ENCODE measurements around the gene FNDC3B. TPM values are rescaled to one million over a fixed set of nuclear protein-coding genes. Genes with fewer than 3 reads are reported as not detected.

Gene FNDC3B
- total RNA-seq, 1 experiment from 2014 or later = 48.6 TPM

DNA sequence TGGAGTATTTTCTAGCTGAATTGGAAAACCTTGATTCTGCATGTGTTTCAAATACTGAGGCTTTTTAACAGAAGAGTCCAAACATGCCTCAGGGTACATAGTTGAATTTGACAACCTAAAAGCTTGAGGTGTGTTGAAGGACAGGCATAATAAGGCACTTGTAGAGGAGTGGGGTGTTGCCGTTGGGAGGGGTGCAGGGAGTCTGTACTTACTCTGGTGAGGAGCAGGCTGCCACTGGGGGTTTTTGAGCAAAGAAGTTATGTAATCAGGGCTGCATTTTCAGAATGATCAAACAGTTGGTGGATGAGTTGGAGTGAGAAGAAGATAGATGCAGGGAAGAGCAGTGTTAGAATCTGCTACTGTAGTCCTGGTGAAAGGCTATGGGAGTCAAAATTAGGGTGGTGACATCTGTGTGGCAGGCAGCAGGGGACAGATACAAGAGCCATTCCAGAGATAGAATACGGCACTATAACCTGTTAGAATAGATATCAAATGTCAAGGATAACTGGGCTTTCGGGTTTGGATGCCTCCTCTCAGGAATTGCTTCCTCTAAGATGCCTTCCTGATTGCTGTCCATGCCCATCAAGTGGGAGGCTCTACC is 247.3 kb downstream of the FNDC3B start:
- no peak overlapping the region for H3K4me2 ChIP-seq (ENCODE audit: low read length)
- ATAC-seq = no peak
- no peak overlapping the region for H3K9ac ChIP-seq (ENCODE audit: low read length)
- no peaks in the 10 kb centered on the region for H3K9me2 ChIP-seq (replicated peaks; ENCODE audit: low read length)
- no peak overlapping the region for H3K27ac ChIP-seq (ENCODE audit: low read length)
- no peaks in the 10 kb centered on the region for H3K9me3 ChIP-seq (ENCODE audit: low read length)
- H4K20me1 ChIP-seq (ENCODE audit: low read length) = peaks cover 4% of the 10 kb centered on the region; the same call in 1 of the 2 replicates
- H3K27me3 ChIP-seq (ENCODE audit: low read length) = no peaks in the 10 kb centered on the region
- POLR2A ChIA-PET (ENCODE audit: unreplicated experiment) = no interaction called here
- DNase-seq = no peak
- peaks cover 4% of the 10 kb centered on the region; the same call in 1 of the 2 replicates for H3K79me2 ChIP-seq (ENCODE audit: low read length)
- H3K4me3 ChIP-seq (ENCODE audit: low read length) = no peak overlapping the region
- H3K36me3 ChIP-seq (ENCODE audit: low read depth, low read length) = peaks cover 29% of the 10 kb centered on the region
- TF ChIP-seq, protein P1, sequence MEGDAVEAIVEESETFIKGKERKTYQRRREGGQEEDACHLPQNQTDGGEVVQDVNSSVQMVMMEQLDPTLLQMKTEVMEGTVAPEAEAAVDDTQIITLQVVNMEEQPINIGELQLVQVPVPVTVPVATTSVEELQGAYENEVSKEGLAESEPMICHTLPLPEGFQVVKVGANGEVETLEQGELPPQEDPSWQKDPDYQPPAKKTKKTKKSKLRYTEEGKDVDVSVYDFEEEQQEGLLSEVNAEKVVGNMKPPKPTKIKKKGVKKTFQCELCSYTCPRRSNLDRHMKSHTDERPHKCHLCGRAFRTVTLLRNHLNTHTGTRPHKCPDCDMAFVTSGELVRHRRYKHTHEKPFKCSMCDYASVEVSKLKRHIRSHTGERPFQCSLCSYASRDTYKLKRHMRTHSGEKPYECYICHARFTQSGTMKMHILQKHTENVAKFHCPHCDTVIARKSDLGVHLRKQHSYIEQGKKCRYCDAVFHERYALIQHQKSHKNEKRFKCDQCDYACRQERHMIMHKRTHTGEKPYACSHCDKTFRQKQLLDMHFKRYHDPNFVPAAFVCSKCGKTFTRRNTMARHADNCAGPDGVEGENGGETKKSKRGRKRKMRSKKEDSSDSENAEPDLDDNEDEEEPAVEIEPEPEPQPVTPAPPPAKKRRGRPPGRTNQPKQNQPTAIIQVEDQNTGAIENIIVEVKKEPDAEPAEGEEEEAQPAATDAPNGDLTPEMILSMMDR (conservative IDR thresholded peaks at IDR 0.05; ENCODE audit: low read depth, low read length) = no peak
- TF ChIP-seq EZH2 (IDR thresholded peaks at IDR 0.05; ENCODE audit: low read length, unreplicated experiment) = no peak
- no peak for TF ChIP-seq EZH2phosphoT487 (IDR thresholded peaks at IDR 0.05; ENCODE audit: borderline replicate concordance, low read length)
- intact Hi-C loops (cut with micrococcal nuclease) = no loop called here
- peaks cover 6% of the 10 kb centered on the region; the same call in 1 of the 2 replicates for H3K4me1 ChIP-seq (ENCODE audit: insufficient read depth, low read length)
- H2AFZ ChIP-seq (ENCODE audit: low read length) = no peak overlapping the region
- TSS peak; percentile 5 for BruUV-seq (replicated peaks)
- no peaks in the 10 kb centered on the region for H3F3A ChIP-seq (ENCODE audit: low read length, unreplicated experiment)
- CTCF ChIA-PET = no interaction called here

DNA sequence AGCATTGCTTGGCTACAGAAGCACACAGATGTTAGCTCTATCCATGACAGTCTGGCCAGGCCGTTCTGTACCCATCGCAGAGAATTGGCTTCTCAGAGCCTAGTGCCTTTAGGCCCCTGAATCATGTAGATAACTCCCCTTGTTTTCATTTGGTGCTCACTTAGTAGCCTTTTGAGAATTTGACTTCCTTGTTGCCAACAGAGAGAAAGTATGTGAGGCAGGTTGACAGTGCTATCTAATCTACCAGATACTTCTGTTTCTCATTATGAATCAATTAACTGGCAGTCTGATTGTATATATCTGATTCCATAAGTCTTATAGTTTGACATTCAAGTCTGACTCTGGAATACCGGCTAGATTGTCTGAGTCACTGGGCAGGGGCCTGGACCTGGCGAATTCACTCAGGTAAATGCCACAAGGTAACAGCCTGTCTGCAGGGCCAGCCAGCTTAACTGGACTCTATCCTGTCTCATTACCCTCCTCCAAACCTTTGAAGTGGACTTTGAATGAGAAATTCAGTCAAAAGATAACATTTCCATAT is 248.6 kb downstream of the FNDC3B start:
- no peak overlapping the region for H2AFZ ChIP-seq (ENCODE audit: low read length)
- H3K79me2 ChIP-seq (ENCODE audit: low read length) = no peaks in the 10 kb centered on the region
- no peak overlapping the region for H3K4me2 ChIP-seq (ENCODE audit: low read length)
- peaks cover 4% of the 10 kb centered on the region; the same call in 1 of the 2 replicates for H4K20me1 ChIP-seq (ENCODE audit: low read length)
- peaks cover 6% of the 10 kb centered on the region; the same call in 1 of the 2 replicates for H3K4me1 ChIP-seq (ENCODE audit: insufficient read depth, low read length)
- H3K27ac ChIP-seq (ENCODE audit: low read length) = no peak overlapping the region
- ATAC-seq = no peak
- H3K9me2 ChIP-seq (replicated peaks; ENCODE audit: low read length) = no peaks in the 10 kb centered on the region
- intact Hi-C loops (cut with micrococcal nuclease) = no loop called here
- ChIA-PET CTCF (no interaction called here), POLR2A (ENCODE audit: unreplicated experiment) (no interaction called here)
- H3K4me3 ChIP-seq (ENCODE audit: low read length) = no peak overlapping the region
- no peaks in the 10 kb centered on the region for H3K27me3 ChIP-seq (ENCODE audit: low read length)
- DNase-seq = no peak
- no peaks in the 10 kb centered on the region for H3K9me3 ChIP-seq (ENCODE audit: low read length)
- H3F3A ChIP-seq (ENCODE audit: low read length, unreplicated experiment) = no peaks in the 10 kb centered on the region
- H3K9ac ChIP-seq (ENCODE audit: low read length) = no peak overlapping the region
- TF ChIP-seq EZH2 (IDR thresholded peaks at IDR 0.05; ENCODE audit: low read length, unreplicated experiment) = no peak
- TF ChIP-seq EZH2phosphoT487 (IDR thresholded peaks at IDR 0.05; ENCODE audit: borderline replicate concordance, low read length) = no peak
- TF ChIP-seq, protein P1 (conservative IDR thresholded peaks at IDR 0.05; ENCODE audit: low read depth, low read length) = no peak
- BruUV-seq (replicated peaks) = no TSS peak
- peaks cover 29% of the 10 kb centered on the region for H3K36me3 ChIP-seq (ENCODE audit: low read depth, low read length)

DNA sequence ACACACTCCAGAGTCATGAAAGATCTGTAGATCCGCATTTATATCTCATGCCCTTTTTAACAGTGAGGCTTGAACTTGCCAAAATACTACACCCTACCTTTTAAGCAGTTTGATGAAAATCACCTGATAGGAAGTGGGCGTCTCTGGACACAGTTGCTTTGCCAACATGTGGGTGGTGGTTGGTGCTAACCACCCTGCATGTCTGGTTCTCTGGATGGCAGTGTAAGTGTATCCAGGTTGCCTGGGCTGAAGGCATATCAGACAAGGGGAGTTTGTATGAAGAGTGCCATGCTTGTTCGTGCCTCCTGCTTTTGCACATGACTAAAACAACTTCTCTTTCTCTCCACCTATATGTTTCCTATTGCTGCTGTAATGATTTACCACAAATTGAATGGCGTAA is 249.3 kb downstream of the FNDC3B start:
- Histone ChIP-seq H3K9ac (ENCODE audit: low read length) (no peak overlapping the region), H3K27ac (ENCODE audit: low read length) (no peak overlapping the region), H3K27me3 (ENCODE audit: low read length) (no peaks in the 10 kb centered on the region), H3K9me3 (ENCODE audit: low read length) (no peaks in the 10 kb centered on the region), H2AFZ (ENCODE audit: low read length) (no peak overlapping the region), H4K20me1 (ENCODE audit: low read length) (peaks cover 4% of the 10 kb centered on the region; the same call in 1 of the 2 replicates), H3K9me2 (replicated peaks; ENCODE audit: low read length) (no peaks in the 10 kb centered on the region), H3K79me2 (ENCODE audit: low read length) (no peaks in the 10 kb centered on the region), H3K4me2 (ENCODE audit: low read length) (no peak overlapping the region), H3F3A (ENCODE audit: low read length, unreplicated experiment) (no peaks in the 10 kb centered on the region), H3K4me1 (ENCODE audit: insufficient read depth, low read length) (peaks cover 6% of the 10 kb centered on the region; the same call in 1 of the 2 replicates), H3K36me3 (ENCODE audit: low read depth, low read length) (peaks cover 32% of the 10 kb centered on the region), H3K4me3 (ENCODE audit: low read length) (no peak overlapping the region)
- no TSS peak for BruUV-seq (replicated peaks)
- no peak for ATAC-seq
- ChIA-PET CTCF (no interaction called here), POLR2A (ENCODE audit: unreplicated experiment) (no interaction called here)
- intact Hi-C loops (cut with micrococcal nuclease) = no loop called here
- TF ChIP-seq EZH2phosphoT487 (IDR thresholded peaks at IDR 0.05; ENCODE audit: borderline replicate concordance, low read length) = no peak
- TF ChIP-seq, protein P1 (conservative IDR thresholded peaks at IDR 0.05; ENCODE audit: low read depth, low read length) = no peak
- no peak for DNase-seq
